Measurements from ENCODE around the gene NFAT5.
A peak's percentile ranks its signal among the peaks of the same experiment; 100 is the strongest.

DNA sequence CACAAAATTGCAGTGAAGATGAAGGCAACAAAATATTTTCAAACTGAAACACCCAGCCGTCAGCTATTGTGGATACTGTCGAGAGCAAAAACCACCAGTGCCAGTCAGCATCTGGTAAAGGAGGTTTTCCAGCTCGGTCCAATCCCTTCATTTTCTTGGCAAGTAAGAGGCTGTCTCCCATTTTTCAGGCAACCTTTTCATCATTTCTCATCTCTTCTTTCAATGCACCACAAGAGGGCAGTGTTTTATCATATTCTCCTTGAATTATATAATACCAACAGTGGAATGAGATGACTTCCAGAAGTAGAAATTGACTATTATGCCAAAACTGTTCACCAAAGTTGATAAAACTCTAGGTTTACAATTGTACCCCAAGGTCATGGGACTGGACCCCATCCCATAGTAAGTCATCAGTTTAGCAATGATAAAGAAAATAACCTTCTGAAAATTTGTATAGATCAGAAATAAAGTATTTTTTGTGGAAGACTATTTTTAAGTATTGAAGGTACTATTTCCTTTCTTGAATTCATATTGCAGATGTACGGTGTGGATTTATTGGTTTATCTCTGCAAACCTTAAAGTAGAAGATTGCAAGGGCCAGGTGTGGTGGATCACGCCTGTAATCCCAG, 143.8 kb downstream of the NFAT5 start:
- no peak for TF ChIP-seq POLR2A (IDR thresholded peaks at IDR 0.05)
- peak; percentile 34 to 80 (median 78) for TF ChIP-seq CTCF (IDR thresholded peaks at IDR 0.05)
- TF ChIP-seq EP300 (IDR thresholded peaks at IDR 0.05), result no peak

Measured in ovary (tissue), 3 donors.